NCI-H1417 treated with DMSO at 0.1 percent for 48 hours (cell line): ENCODE measurements around the gene RND2.
"Not testable (repeated sequence)": the region's sequence is repeated elsewhere in the genome, so short reads cannot be mapped to it uniquely, and the experiment has no call there.

Source experiments
- DNase-seq: peaks from one replicate; lab custom pipeline; 2025; lab: John Stamatoyannopoulos, UW

RND2 gene

GRCh38 chr17:43024407-43025289 is at the start of gene RND2:
Gene RND2 (plus strand): TSS chr17:43025231. CDS start chr17:43025348, 117 bp downstream.
- peak; percentile 70 for DNase-seq

DNA sequence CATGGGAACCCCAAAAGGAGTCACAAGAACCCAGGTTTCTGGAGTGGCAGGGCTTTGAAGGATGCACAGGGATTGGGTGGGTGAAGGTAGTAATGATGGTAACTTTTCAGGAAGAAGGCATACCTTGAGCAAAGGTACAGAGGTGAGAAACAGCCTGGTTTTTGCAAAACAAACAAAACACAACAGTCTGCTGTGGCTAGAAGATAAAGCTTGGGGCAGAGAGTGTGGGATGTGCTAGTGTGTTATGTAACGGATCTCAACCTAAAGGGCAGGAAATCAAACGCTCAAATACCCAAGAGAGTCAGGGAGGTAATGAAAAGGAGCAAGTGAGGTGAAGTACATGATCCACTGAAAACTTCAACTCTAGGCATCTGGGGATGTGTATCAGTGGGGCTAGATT is 49.8 kb upstream of the RND2 start:
- DNase-seq, result no peak

DNA sequence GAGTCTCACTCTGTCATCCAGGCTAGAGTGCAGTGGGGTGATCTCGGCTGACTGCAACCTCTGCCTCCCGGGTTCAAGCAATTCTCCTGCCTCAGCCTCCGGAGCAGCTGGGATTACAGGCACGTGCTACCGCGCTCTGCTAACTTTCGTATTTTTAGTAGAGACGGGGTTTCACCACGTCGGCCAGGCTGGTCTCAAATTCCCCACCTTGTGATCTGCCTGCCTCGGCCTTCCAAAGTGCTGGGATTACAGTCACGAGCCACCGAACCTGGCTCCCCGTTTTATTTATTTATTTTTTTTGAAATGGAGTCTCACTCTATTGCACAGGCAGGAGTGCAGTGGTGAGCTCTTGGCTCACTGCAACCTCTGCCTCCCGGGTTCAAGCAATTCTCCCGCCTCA is 49.3 kb upstream of the RND2 start:
- not testable (repeated sequence) for DNase-seq

GRCh38 chr17:42979511-42980273 is 45.3 kb upstream of the RND2 start, which contains the start of gene PTGES3L:
Gene PTGES3L (minus strand): TSS chr17:42980080. CDS start chr17:42980053, 27 bp downstream.
- DNase-seq, result peak; percentile 32

DNA sequence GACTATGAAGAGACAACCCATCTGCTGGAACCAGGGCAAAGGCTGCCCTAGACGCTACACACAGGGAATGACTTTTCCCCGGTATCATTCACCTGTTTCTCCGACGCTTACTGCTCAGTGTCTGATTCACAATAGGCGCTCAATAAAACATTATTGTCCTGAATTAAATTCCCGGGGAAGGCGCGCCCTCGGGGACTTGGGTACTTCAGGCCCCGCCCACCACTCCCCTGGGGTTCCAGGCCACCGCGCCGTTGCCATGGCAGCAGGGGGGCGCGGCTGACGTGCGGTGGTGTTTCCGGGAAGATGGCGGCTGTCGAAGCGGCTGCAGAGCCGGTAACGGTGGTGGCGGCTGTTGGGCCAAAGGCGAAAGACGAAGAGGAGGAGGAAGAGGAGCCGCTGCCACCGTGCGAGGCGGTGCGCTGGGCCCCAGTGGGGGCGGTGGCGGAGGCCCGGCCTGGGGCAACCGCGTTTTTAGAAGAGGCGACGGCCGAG is 44.7 kb upstream of the RND2 start, which contains the start of gene RUNDC1:
Gene RUNDC1, plus strand, starts transcription at position 292 of the 492 bp plus-strand sequence. Its CDS starts 12 bp downstream, at position 304.
- peak; percentile 32 for DNase-seq

DNA sequence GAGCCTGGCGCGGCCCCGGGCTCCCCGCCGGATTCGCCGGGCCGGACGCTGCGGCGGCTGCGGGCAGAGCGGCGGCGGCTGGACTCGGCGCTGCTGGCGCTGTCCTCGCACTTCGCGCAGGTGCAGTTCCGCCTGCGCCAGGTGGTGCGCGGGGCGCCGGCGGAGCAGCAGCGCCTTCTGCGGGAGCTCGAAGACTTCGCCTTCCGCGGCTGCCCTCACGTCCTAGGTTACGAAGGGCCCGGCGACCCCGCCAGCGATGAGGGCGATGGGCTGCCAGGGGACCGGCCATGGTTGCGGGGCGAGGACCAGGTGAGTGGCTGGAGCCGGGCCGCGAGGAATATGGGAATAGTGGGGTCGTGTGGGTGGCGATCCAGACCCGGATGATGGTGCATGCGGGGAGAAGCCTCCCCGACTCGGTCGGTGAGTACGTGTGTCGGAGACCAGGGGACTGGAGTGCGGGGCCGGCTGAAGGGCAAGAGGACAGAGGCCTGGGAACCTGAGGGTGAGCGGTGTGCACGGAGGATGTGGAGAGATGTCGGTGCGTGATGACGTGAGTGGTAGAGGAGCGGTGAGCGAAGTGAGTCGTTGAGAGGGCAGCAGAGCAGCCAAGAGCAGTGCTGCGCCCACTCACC is 44.1 kb upstream of the RND2 start:
- DNase-seq, result no peak

GRCh38 chr17:42982266-42982665 is 42.8 kb upstream of the RND2 start:
- DNase-seq, result no peak

DNA sequence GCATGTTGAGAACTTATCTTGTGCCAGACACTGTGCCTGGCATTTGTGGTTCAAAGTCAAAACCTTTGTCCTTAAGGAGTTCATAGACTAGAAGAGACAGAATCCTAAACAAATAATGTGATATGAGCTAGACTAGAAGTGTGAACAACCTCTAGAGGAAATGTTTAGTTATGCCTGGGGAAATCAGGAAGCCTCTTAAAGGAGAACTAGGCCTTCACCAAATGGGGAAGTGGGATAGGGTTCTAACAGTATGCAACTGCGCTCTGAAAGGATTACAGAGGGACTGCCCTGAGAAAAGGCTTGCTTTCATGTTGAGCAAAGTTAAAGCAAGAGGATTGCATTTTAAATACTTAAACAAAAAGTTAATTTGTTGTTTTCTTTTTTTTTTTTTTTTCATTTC is 39.8 kb upstream of the RND2 start:
- DNase-seq, result no peak

DNA sequence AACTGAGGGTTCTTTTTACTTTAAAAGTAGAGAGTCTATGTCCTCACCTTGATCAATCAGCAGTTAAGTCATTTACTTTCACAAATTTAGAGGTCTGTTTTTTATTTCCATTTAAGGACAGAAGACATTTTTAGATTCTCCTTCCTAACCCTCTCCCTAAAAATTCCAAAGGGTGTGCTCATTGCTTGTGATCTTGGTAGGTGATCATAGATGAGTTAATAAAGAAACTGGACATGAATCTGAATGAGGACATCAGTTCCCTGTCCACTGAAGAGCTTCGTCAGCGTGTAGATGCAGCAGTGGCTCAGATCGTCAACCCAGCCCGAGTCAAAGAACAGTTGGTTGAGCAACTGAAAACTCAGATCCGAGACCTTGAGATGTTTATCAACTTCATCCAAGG is 35.9 kb upstream of the RND2 start:
- DNase-seq, result no peak

DNA sequence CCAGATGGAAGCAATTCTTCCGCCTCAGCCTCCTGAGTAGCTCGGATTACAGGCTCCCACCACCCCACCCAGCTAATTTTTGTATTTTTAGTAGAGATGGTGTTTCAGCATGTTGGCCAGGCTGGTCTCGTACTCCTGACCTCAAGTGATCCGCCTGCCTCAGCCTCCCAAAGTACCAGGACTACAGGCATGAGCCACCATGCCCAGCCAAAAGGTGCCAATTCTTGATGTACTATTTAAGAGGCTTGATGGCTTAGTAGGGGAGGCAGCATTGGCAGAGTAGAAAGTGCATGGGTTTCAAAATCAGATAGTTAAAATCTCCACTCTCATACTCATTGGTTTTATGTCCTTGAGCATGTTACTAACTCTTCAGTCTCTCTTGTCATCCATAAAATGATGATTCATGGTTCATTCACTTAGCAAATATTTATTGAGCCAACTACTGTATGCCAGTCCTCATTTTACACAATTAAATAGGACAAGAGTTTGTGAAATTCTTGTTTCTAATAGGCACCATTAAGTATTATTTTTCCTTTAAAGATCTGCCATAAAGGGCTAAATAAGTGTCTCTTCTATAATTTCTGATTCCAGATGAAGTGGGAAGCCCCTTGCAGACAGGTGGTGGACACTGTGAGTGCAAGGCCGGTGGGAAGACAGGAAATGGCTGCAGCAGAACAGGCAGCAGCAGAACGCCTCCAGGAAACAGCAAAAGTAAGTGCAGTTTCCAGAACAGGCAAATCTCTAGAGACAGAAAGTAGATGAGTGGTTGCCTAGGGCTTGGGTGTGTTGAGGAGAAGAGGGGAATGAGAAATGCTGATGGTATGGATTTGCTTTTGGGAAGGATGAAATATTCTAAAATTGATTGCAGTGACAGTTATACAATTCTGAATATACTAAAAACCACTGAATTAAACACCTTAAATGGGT is 35.0 kb upstream of the RND2 start:
- no peak for DNase-seq

GRCh38 chr17:42991471-42991870 is 33.6 kb upstream of the RND2 start:
- no peak for DNase-seq

DNA sequence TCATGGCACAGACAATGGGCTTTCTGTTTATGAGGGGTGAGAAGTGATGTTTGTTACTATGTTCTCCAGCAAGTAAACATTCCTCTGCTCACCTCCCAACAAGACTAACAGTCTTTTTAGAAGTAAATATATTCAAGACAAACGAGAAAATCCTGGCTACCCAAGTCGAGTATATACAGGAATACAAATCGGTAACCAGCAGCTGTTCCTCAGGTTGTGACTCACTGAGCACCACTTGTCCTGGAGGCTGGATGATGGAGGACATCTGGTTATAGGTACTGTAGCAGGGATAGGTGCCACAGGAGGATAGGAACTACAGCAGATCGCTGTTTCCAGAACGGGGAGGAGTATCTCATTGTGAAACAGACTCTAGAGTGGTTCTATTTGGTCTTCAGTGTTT is 32.2 kb upstream of the RND2 start:
- no peak for DNase-seq

DNA sequence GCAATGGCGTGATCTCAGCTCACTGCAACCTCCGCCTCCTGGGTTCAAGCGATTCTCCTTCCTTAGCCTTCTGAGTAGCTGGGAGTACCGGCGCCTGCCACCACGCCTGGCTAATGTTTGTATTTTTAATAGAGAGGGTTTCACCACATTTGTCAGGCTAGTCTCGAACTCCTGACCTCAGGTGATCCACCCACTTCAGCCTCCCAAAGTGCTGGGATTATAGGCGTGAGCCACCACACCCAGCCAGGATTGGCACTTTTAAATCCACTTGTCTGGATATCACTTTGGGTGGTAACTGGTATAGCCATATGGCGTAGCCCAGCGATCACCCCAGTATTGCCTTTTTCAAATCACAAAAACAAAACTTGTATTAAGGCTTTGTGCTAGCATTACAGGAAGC is 31.1 kb upstream of the RND2 start:
- not testable (repeated sequence) for DNase-seq

DNA sequence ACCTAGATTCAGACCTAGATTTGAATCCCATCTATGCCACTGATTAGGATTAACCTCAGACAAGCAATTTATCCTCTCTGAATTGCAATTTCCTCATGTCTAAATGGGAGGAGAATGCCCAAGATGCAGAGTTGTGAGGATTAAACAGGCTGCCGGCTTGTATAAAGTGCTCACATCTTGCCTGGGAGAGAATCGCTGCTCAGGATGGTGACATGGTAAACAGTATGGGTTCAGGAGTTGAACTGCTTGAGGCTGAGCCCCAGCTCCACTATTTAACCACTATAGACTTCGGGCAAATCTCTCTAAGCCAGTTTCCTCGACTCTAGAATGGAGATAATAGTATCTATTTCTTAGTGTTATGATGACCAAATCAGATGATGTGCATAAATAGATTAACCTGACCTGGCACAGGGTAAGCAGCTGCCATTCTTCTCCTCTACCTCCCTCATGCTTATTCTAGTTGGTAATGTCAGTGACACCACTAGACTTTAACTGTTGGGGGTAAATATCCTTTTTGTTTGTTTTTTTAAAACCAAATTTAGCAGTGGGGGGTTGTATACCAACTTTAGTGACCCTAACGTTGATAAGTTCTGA is 27.5 kb upstream of the RND2 start:
- no peak for DNase-seq

- peak; percentile 98 for DNase-seq
Observed at GRCh38 chr17:42997984-42998938, 26.8 kb upstream of the RND2 start, which contains the start of gene RPL27. Gene RPL27 (plus strand): TSS chr17:42998419. CDS start chr17:42998751, 332 bp downstream.

- no peak for DNase-seq
Observed at GRCh38 chr17:42999003-42999525, 26.0 kb upstream of the RND2 start.

DNA sequence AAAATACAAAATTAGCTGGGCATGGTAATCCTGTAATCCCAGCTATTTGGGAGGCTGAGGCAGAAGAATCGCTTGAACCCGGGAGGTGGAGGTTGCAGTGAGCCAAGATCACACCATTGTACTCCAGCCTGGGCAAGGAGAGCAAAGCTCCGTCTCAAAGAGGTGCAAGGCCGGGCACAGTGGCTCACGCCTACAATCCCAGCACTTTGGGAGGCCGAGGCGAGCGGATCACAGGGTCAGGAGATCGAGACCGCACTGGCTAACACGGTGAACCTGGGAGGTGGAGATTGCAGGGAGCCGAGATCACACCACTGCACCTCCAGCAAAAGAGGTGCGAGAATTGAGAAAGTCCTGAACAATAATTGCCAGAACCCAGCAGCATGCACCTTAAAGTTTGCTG is 24.1 kb upstream of the RND2 start:
- DNase-seq, result not testable (repeated sequence)

DNA sequence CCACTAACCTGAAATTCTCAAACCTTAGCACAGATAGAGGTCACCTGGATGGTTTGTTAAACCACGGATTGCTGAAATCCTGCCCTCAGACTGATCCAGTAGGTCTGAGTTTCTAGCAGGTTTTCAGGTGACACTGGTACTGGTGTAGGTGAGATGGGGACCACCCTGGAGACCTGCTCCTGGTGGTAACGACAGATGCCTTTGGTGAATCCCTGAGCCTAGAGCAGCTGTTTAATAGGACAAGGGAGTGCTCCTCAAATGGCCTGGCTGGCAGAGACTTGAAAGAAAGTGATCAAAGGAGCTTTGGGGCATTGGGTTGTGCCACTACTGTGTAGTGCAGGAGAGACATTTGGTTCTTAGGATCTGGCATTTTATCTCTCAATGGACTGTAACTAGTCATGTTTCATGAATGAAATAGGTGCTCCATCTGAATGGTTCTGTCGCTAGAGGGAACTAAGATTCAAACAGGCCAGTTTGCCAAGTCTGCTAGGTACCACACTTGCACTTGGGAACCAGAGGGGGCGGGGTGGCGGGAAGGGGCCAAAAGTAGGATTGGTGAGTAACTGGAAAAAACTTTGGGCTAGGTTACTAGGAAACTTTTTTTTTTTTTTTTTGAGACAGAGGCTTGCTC is 21.4 kb upstream of the RND2 start:
- no peak for DNase-seq
